HG02623 (cell line): ENCODE results near the gene ARHGAP11A.

Experiments used
- ATAC-seq: cut with Tn5 transposase; IDR thresholded peaks from one replicate; pipeline ENCODE4 v1.9.1; 2021; ENCODE audit warnings: moderate library complexity; ENCODE audit not compliant: unreplicated experiment

ARHGAP11A gene

DNA sequence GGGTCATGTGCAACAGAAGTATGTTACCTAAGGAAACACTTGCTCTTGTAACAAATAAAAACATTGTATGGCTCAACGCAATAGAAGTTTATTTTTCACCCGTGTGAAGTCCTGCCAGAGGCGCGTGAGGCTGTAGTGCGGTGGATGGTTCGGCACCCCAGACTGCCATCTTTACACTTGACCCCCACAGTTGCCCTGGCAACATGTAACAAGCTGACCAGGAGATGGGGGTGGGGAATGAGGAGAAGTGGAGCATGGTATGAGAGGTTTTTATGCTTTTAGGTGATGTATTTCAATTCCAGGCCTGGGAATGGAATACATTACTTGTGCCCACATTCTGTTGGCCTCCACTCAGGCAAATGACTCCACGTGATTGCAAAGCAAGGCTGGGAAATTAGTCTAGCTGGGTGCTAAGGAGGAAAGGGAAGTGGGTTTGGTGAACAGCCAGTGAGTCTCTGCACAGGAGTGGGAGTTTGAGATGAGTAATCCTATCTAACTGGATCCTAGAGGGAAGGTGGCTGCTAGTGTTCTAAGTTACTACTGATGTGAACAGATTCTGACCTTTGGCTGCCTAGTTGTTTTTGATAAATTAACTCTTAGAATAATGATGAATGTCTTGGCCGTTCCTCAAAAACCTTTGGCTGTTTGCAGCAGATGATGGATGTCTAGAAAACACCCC is 68.7 kb downstream of the ARHGAP11A start:
- no peak for ATAC-seq

- no peak for ATAC-seq
These were observed 70.3 kb downstream of the ARHGAP11A start for GRCh38 chr15:32685576-32685975.

GRCh38 chr15:32687556-32687955 is 72.3 kb downstream of the ARHGAP11A start:
- no peak for ATAC-seq

DNA sequence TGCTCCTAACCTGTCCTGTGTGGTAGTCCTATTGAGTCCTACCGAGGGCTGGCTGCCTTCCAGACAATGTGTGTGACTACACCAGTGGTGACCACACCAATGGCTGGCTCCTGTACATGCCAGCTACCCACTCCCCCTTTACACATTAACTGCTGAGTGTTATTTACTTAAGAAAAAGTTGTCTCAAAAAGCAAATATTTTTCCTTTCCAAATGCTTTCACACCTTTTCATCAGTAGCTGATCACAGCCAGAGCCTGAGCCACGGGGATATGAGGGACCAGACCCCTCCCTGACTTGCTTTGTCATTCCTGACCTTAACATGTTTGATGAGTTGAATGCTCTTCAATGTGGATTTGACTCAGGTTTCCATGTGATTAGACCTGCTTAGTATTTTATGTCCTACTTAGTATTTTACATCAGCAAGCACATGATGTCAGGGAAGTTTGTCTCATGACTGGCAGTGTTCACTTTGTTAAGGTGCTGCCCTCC is 72.9 kb downstream of the ARHGAP11A start:
- ATAC-seq, result no peak
